Fibroblast of upper back skin (primary cell): ENCODE measurements around the gene SLC39A10.
A peak's percentile ranks its signal among the peaks of the same experiment; 100 is the strongest.
"Not testable (repeated sequence)": the region's sequence is repeated elsewhere in the genome, so short reads cannot be mapped to it uniquely, and the experiment has no call there.

Experiments used
- DNase-seq: peaks from one replicate; pipeline ENCODE4 v3.0.0-alpha.2; 2013

Gene SLC39A10, protein sequence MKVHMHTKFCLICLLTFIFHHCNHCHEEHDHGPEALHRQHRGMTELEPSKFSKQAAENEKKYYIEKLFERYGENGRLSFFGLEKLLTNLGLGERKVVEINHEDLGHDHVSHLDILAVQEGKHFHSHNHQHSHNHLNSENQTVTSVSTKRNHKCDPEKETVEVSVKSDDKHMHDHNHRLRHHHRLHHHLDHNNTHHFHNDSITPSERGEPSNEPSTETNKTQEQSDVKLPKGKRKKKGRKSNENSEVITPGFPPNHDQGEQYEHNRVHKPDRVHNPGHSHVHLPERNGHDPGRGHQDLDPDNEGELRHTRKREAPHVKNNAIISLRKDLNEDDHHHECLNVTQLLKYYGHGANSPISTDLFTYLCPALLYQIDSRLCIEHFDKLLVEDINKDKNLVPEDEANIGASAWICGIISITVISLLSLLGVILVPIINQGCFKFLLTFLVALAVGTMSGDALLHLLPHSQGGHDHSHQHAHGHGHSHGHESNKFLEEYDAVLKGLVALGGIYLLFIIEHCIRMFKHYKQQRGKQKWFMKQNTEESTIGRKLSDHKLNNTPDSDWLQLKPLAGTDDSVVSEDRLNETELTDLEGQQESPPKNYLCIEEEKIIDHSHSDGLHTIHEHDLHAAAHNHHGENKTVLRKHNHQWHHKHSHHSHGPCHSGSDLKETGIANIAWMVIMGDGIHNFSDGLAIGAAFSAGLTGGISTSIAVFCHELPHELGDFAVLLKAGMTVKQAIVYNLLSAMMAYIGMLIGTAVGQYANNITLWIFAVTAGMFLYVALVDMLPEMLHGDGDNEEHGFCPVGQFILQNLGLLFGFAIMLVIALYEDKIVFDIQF

GRCh38 chr2:195656859-195657633 is at the start of gene SLC39A10:
Gene SLC39A10 (plus strand): TSS chr2:195657226. CDS start chr2:195680043, 22,817 bp downstream.
- peak; percentile 98 for DNase-seq

DNA sequence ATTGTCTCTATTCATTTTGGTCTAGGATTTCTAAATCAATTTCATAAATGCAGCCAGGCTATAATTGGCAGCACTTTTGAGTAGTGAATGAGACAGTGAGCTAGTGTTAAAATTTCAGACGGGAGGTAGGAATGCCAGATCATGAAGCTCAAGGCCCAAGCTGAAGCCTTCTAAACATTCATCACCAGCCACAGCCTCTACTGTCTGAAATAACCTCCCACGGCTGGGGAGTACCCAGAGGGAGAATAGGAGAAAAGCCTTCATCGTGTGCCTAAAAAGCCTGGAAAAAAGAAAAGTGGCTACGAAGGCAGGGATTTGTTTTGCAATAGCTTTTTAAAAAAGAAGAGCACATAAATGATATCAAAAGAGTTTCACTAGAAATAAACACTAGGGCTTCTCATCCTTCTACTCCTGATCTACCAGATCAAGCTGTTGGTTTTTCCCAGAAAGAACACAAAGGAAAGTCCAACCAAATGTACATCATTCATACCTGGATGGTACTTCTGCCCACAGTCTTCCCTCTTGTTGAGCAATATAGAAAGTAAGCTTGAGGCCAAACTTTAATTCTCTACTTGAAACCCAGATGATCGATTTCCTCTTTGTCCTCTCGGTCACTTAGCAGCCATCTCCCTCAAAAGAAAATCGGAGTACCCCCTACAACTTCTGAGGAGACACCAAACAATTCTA is 48.1 kb upstream of the SLC39A10 start:
- DNase-seq = no peak

- no peak for DNase-seq
Measured at GRCh38 chr2:195610717-195611116, 46.3 kb upstream of the SLC39A10 start.

DNA sequence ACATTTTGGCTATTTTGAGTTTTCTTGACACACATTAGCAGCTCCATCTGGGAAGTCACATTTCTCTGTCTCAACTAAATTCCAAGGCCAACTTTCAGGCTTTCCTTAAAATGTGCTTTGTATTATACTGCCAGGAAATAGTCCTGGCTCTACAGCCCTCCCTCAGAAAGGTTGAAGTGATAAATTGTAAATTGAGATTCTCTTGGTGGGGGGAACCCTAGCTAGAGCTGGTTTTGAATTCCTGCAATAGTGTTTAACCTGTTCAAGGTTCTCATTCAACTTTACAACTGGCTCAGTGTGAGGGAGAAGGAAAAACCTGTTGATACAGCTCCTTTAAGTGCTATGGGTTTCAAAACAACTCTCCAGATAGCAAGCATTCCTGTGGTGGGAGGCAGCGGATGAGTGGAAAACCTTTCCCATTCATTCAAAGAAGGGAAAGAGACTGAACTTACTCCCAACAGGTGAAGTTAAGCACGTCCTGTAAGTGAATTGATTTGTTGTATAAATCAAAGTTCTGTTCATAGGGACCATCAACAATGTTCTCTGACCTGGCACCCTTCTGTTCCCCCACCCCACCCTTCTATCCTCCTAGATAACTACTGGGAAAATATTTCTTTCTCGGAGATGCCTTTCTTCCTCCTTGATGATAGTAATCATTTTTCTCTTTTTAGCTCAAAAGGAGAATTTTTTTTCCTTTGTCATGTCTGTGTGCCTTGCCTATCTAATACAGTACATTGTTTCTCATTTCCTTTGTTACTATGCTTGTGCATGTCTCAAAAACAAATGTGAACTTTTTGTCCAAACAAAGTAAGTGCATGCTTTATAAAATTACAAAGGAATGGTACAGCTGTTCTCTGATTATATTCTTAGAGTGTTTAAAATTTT is 44.2 kb upstream of the SLC39A10 start:
- DNase-seq = peak; percentile 81

DNA sequence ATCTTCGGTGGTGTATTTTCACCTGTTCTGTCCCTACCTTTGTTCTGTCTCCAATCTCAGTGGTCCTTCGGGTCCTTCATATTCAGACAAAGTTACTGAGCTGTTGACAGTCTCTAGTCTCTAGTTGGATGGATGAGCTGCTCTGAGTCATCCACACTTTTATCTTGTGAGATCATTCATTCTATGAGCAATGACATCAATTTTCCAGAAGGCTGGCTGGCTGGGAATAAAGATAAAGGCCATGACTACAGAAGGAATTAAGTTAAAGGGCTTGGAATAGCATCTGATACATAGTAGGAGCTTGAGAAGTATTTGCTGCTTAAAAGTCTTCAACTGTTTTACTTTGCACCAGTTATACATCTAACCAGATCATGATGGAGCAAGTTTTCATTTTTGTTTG is 43.1 kb upstream of the SLC39A10 start:
- peak; percentile 93 for DNase-seq

GRCh38 chr2:195619590-195619989 is 37.4 kb upstream of the SLC39A10 start:
- no peak for DNase-seq

GRCh38 chr2:195620501-195620900 is 36.5 kb upstream of the SLC39A10 start:
- DNase-seq = peak; percentile 45

- DNase-seq = no peak
Measured at GRCh38 chr2:195622966-195623365, 34.1 kb upstream of the SLC39A10 start.

GRCh38 chr2:195626507-195626906 is 30.5 kb upstream of the SLC39A10 start:
- DNase-seq = no peak

DNA sequence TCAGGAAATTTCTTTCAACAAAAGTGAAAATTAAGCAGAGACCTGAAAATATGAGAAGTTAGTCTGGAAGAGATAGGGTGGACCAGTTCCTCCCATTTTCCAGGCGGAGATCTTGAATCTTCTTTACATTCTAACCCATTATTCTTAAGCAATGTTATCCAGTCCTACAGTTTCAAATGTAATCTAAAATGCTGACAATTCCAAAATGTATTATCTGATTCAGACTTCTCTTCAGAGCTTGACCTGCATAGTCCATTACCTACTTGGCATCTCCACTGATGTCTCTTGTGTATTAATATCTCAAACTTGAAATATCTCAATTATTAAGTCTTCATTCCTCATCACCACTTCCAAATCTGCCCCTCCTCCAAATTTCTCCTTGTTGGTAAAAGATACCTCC is 28.4 kb upstream of the SLC39A10 start:
- DNase-seq = no peak

- DNase-seq = no peak
Measured at GRCh38 chr2:195632856-195633572, 24.0 kb upstream of the SLC39A10 start.

- no peak for DNase-seq
Measured at GRCh38 chr2:195633573-195633870, 23.5 kb upstream of the SLC39A10 start.

DNA sequence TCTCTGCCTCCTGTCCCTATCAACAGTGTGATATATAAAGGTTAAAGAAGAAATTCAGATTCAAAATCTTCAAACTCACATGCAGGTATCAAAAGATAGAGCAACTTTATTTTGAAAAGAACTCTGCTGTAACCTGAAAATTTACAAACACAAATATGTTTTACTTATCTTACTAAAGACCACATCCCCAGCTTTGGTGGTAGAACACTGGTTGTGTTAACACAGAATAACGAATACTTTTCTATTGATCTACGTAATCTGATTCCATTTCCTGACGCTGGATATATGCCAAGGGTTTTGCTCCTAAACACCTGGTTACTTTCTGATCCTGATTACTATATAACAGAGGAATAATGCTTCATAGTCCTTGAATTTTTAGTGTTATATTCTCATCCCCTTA is 23.1 kb upstream of the SLC39A10 start:
- DNase-seq = no peak

GRCh38 chr2:195636890-195637289 is 20.1 kb upstream of the SLC39A10 start:
- DNase-seq = peak; percentile 36

GRCh38 chr2:195638750-195639149 is 18.3 kb upstream of the SLC39A10 start:
- DNase-seq = no peak

DNA sequence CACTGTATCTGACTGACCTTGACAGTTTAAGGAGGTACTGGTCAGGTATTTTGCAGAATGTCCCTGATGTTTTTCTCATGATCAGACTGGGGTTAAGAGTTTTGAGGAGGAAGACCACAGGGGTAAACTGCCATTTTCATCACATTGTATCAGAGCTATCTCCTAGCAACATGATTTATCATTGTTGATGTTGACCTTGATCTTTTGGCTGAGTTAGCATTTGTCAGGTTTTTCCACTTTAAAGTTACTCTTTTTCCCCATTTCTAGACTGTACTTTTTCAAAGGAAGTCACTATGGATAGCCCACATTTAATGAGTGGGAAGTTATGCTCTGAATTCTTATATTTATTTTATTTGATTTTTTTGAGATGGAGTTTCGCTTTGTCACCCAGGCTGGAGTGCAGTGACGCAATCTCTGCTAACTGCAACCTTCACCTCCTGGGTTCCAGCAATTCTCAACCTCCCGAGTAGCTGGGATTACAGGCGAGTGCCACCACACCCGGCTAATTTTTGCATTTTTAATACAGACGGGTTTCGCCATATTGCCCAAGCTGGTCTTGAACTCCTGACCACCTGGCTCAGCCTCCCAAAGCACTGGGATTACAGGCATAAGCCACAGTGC is 17.7 kb upstream of the SLC39A10 start:
- DNase-seq = no peak

GRCh38 chr2:195639959-195640358 is 17.1 kb upstream of the SLC39A10 start:
- DNase-seq = no peak

DNA sequence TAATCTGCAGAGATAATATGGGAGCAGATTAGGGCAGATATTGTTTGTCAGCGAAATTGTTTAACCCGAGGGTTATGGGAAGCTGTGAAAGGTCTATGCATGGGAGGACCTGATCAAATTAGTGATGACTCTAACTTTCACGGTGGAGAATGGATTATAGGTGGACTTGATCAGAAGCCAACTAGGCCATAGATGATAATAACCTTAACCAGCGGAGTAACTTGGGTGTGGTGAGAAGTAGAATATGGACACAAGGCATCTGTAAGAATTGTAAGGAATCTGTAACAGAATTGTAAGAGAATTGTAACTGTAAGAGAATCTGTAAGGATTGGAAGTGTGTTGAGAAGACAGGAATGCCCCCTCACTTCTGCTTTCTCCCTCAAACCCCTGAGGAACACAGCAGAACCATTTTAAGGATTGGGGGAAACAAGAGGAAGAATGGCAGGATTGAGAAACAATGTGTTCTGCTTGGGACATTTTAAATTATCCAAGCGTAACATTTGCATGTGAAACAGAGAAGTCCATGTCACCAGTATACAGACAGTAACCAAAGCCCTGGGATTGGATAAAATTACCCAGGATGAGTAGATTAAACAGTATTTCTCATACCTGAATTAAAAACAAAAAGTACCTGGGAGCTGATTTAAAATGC is 14.9 kb upstream of the SLC39A10 start:
- DNase-seq = no peak

DNA sequence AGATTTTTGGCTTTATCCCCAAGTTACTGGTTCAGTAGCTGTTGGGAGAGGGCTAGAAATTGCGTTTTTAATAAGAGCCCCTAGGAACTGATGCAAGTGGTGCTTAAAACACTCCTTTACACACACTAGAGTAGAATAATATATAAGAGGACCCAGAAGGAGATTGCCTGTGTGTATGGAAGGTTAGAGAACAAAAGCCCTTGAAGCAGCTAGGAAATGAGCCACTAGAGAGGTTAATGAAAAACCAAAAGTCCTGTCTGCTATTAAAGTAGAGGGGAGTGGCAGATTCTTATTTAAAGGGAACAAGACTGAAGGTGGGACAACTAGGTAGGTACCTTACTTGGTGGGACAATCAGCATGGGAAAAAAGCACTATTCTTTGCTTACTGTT is 14.4 kb upstream of the SLC39A10 start:
- no peak for DNase-seq

- not testable (repeated sequence) for DNase-seq
Measured at GRCh38 chr2:195644708-195645107, 12.3 kb upstream of the SLC39A10 start.
